Measurements from ENCODE around the gene REG3A.

The REG3A gene

GRCh38 chr2:79159653-79160052, at the start of gene REG3A:
REG3A (minus strand) TSS chr2:79159753; CDS start chr2:79159405, 348 bp downstream.
- DNase-seq, result no peak

- DNase-seq, result no peak
These were observed 41.2 kb upstream of the REG3A start for GRCh38 chr2:79200762-79201161.

GRCh38 chr2:79191816-79192215, 32.3 kb upstream of the REG3A start:
- no peak for DNase-seq

- DNase-seq, result no peak
These were observed 31.5 kb upstream of the REG3A start for GRCh38 chr2:79191081-79191480.

GRCh38 chr2:79189465-79189864, 29.9 kb upstream of the REG3A start:
- no peak for DNase-seq

- no peak for DNase-seq
These were observed 22.1 kb upstream of the REG3A start for GRCh38 chr2:79181617-79182016.

- DNase-seq, result no peak
These were observed 20.5 kb upstream of the REG3A start for GRCh38 chr2:79180092-79180491.

- DNase-seq, result no peak
These were observed 19.5 kb upstream of the REG3A start for GRCh38 chr2:79179036-79179435.

- no peak for DNase-seq
These were observed 18.6 kb upstream of the REG3A start for GRCh38 chr2:79178076-79178674.

GRCh38 chr2:79171348-79171958, 11.9 kb upstream of the REG3A start:
- no peak for DNase-seq

- no peak for DNase-seq
These were observed 3.2 kb upstream of the REG3A start for GRCh38 chr2:79162801-79163200.

- DNase-seq, result no peak
These were observed 2.6 kb upstream of the REG3A start for GRCh38 chr2:79162132-79162531.

- no peak for DNase-seq
These were observed 523 bp downstream of the REG3A start for GRCh38 chr2:79159030-79159429.

GRCh38 chr2:79155826-79156476, 3.6 kb downstream of the REG3A start:
- no peak for DNase-seq

- no peak for DNase-seq
These were observed 20.1 kb downstream of the REG3A start for GRCh38 chr2:79139423-79139822.

GRCh38 chr2:79138385-79138784, 21.2 kb downstream of the REG3A start:
- DNase-seq, result no peak

GRCh38 chr2:79131687-79132086, 27.9 kb downstream of the REG3A start:
- DNase-seq, result no peak

GRCh38 chr2:79129804-79130203, 29.7 kb downstream of the REG3A start:
- DNase-seq, result no peak

- no peak for DNase-seq
These were observed 30.3 kb downstream of the REG3A start for GRCh38 chr2:79129260-79129659.

GRCh38 chr2:79128406-79128805, 31.1 kb downstream of the REG3A start:
- DNase-seq, result no peak

- no peak for DNase-seq
These were observed 33.9 kb downstream of the REG3A start for GRCh38 chr2:79125721-79125985.

GRCh38 chr2:79124907-79125720, 34.4 kb downstream of the REG3A start:
- no peak for DNase-seq

- no peak for DNase-seq
These were observed 36.9 kb downstream of the REG3A start for GRCh38 chr2:79122676-79123075.

GRCh38 chr2:79120194-79120713, 39.3 kb downstream of the REG3A start, which contains the start of gene REG1A:
REG1A (plus strand) TSS chr2:79120488; CDS start chr2:79120862, 374 bp downstream.
- no peak for DNase-seq
